Liver (tissue), 9 donors: ENCODE results near the gene LRRC8B. TPM values are rescaled to one million over a fixed set of nuclear protein-coding genes. Genes with fewer than 3 reads are reported as not detected.

Source experiments
- DNase-seq: peaks from one replicate; pipeline ENCODE4 v3.0.0-alpha.2; 2017; ENCODE audit warnings: low spot score
- H3K27ac ChIP-seq, 2 donors: one replicate each; pipeline ENCODE4 v1.7.0; 2013; ENCODE audit warnings: inconsistent platforms in 2 of 2, low read length in 2 of 2, control low read depth in 1 of 2, low read depth in 1 of 2, mild to moderate bottlenecking in 1 of 2
- H3K27me3 ChIP-seq, 4 donors: one replicate each; pipeline versions ENCODE4 v1.6.1 to v1.7.0; 2013; ENCODE audit warnings: low read length in 3 of 4, inconsistent platforms in 1 of 4, mild to moderate bottlenecking in 1 of 4, moderate library complexity in 1 of 4; ENCODE audit not compliant: control insufficient read depth in 4 of 4, insufficient read depth in 4 of 4
- H3K36me3 ChIP-seq, 4 donors: one replicate each; pipeline versions ENCODE4 v1.6.1 to v1.7.0; 2013; ENCODE audit warnings: low read length in 3 of 4, mild to moderate bottlenecking in 3 of 4, low read depth in 1 of 4, moderate library complexity in 1 of 4; ENCODE audit not compliant: control insufficient read depth in 4 of 4, insufficient read depth in 3 of 4
- H3K4me1 ChIP-seq, 4 donors: one replicate each; pipeline versions ENCODE4 v1.6.1 to v1.7.0; 2013; ENCODE audit warnings: low read length in 3 of 4, mild to moderate bottlenecking in 3 of 4, moderate library complexity in 1 of 4; ENCODE audit not compliant: control insufficient read depth in 4 of 4, insufficient read depth in 4 of 4
- H3K4me3 ChIP-seq, 3 donors: one replicate each; pipeline versions ENCODE4 v1.6.1 to v1.7.0; 2013; ENCODE audit warnings: low read length in 3 of 3, control low read depth in 1 of 3, low read depth in 1 of 3, mild to moderate bottlenecking in 1 of 3
- H3K9ac ChIP-seq, 2 donors: one replicate each; pipeline ENCODE4 v1.7.0; 2013; ENCODE audit warnings: low read length in 2 of 2, mild to moderate bottlenecking in 2 of 2, moderate library complexity in 2 of 2, control low read depth in 1 of 2, low read depth in 1 of 2
- H3K9me3 ChIP-seq, 4 donors: one replicate each; pipeline versions ENCODE4 v1.6.1 to v1.7.0; 2013; ENCODE audit warnings: low read length in 3 of 4; ENCODE audit not compliant: control insufficient read depth in 4 of 4
- EGR1 ChIP-seq, 2 donors: IDR thresholded peaks; 2 replicates each; pipeline ENCODE4 v1.6.1; 2016 to 2018; ENCODE audit warnings: antibody characterized with exemption in 2 of 2, low read depth in 2 of 2
- FOXA1 ChIP-seq: IDR thresholded peaks from 2 replicates; pipeline ENCODE4 v1.6.1; 2016; ENCODE audit warnings: antibody characterized with exemption
- GABPA ChIP-seq, 2 donors: IDR thresholded peaks in 1 of 2; conservative IDR thresholded peaks in 1 of 2; 2 replicates each; pipeline ENCODE4 v1.6.1; 2016; ENCODE audit warnings: antibody characterized with exemption in 2 of 2, mild to moderate bottlenecking in 1 of 2, moderate library complexity in 1 of 2
- HNF4A ChIP-seq, 2 donors: conservative IDR thresholded peaks; 2 replicates each; pipeline ENCODE4 v1.6.1; 2016; ENCODE audit warnings: antibody characterized with exemption in 2 of 2, mild to moderate bottlenecking in 2 of 2
- JUND ChIP-seq, 2 donors: IDR thresholded peaks; 2 replicates each; pipeline ENCODE4 v1.6.1; 2016; ENCODE audit warnings: antibody characterized with exemption in 2 of 2
- NR2F2 ChIP-seq: IDR thresholded peaks from 2 replicates; pipeline ENCODE4 v1.6.1; 2016; ENCODE audit warnings: antibody characterized with exemption
- RAD21 ChIP-seq, 2 donors: IDR thresholded peaks; 2 replicates each; pipeline ENCODE4 v1.6.1; 2016; ENCODE audit warnings: antibody characterized with exemption in 2 of 2, mild to moderate bottlenecking in 2 of 2
- REST ChIP-seq: IDR thresholded peaks from 2 replicates; pipeline ENCODE4 v1.6.1; 2016; ENCODE audit warnings: antibody characterized with exemption, mild to moderate bottlenecking
- RXRA ChIP-seq, 2 donors: IDR thresholded peaks; 2 replicates each; pipeline ENCODE4 v1.6.1; 2017 to 2018; ENCODE audit warnings: antibody characterized with exemption in 2 of 2, mild to moderate bottlenecking in 1 of 2
- SP1 ChIP-seq: IDR thresholded peaks from 2 replicates; pipeline ENCODE4 v1.6.1; 2018; ENCODE audit warnings: antibody characterized with exemption, mild to moderate bottlenecking
- TAF1 ChIP-seq: conservative IDR thresholded peaks from 2 replicates; pipeline ENCODE4 v1.6.1; 2016; ENCODE audit warnings: antibody characterized with exemption, mild to moderate bottlenecking
- WGBS: extraction: QIAGEN DNeasy Blood & Tissue Kit; methylation state at CpG from one replicate; pipeline ENCODE4 v1.1.7; 2013; 5-methylcytosine and 5-hydroxymethylcytosine counted together
- polyA plus RNA-seq, 2 donors: library from polyadenylated mRNA; stranded (reverse) in 1 of 2; unstranded in 1 of 2; fragments of 200-250 nt in 1 of 2; fragments of >200 nt in 1 of 2; fragmentation: Nextera tagmentation in 1 of 2; extraction: Ambion mirVana in 1 of 2; gene quantifications; one replicate each; pipeline versions ENCODE4 v1.2.1 to v1.2.3, GENCODE V29; 2013 to 2015
- total RNA-seq, 2 donors: library from RNA; depleted of rRNA; stranded (reverse); fragments of >200 nt; gene quantifications; one replicate each; pipeline ENCODE4 v1.2.3, GENCODE V29; 2014
- TF ChIP-seq, protein P1 (sequence below): IDR thresholded peaks from 2 replicates; pipeline ENCODE4 v1.6.1; 2016; ENCODE audit warnings: antibody characterized with exemption
- donor health status: healthy.
- donor health status: healthy.
- donor health status: healthy.
- donor health status: healthy.
- donor health status: healthy.

The LRRC8B gene
- total and polyA plus RNA-seq, 4 donors = 1.2 to 4.3 (median 2.5) TPM

- Histone ChIP-seq H3K9me3 (peaks cover 0 to 3% (median 0%) of the 10 kb centered on the region in 4 donors), H3K36me3 (no peaks in the 10 kb centered on the region), H3K27me3 (no peaks in the 10 kb centered on the region), H3K4me3 (no peak overlapping the region), H3K9ac (no peak overlapping the region), H3K27ac (no peak overlapping the region), H3K4me1 (no peaks in the 10 kb centered on the region)
- TF ChIP-seq EGR1 (IDR thresholded peaks at IDR 0.05; ENCODE audit: low read depth in 2 of 2) = no peak
- no peak for TF ChIP-seq GABPA (IDR thresholded peaks at IDR 0.05 in 1 of 2, conservative IDR thresholded peaks at IDR 0.05 in 1 of 2)
- TF ChIP-seq, protein P1, sequence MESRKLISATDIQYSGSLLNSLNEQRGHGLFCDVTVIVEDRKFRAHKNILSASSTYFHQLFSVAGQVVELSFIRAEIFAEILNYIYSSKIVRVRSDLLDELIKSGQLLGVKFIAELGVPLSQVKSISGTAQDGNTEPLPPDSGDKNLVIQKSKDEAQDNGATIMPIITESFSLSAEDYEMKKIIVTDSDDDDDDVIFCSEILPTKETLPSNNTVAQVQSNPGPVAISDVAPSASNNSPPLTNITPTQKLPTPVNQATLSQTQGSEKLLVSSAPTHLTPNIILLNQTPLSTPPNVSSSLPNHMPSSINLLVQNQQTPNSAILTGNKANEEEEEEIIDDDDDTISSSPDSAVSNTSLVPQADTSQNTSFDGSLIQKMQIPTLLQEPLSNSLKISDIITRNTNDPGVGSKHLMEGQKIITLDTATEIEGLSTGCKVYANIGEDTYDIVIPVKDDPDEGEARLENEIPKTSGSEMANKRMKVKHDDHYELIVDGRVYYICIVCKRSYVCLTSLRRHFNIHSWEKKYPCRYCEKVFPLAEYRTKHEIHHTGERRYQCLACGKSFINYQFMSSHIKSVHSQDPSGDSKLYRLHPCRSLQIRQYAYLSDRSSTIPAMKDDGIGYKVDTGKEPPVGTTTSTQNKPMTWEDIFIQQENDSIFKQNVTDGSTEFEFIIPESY = no peak
- TF ChIP-seq HNF4A (conservative IDR thresholded peaks at IDR 0.05) = no peak
- no peak for TF ChIP-seq RXRA (IDR thresholded peaks at IDR 0.05)
- no peak for TF ChIP-seq FOXA1
- no peak for TF ChIP-seq TAF1
- no peak for TF ChIP-seq REST
- WGBS = 85% methylated on average over 2 of the region's 2 CpGs
- DNase-seq = no peak
Observed at GRCh38 chr1:89616844-89617627, 92.4 kb downstream of the LRRC8B start.

DNA sequence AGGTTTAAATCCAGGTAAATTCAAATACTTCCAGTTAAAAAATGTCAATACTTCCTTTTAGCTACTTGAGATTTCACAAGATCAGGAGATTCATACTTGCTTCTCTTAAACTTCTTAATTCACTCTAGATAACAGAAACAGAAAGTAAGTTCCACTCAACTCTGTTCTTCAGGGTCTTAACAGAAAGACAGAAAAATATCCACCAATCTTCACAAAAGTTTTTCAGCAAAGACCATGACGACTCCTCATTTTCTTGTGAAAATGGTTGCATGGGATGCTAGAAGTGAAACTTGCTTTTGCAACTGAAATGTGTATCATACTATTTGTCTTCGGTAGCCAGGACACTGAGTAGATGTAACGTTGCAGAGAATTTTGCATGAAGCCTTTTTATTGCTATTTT lies 96.0 kb downstream of the LRRC8B start:
- Histone ChIP-seq H3K27ac (no peak overlapping the region), H3K9ac (no peak overlapping the region), H3K27me3 (no peaks in the 10 kb centered on the region), H3K4me1 (no peaks in the 10 kb centered on the region), H3K9me3 (peaks cover 0 to 3% (median 0%) of the 10 kb centered on the region in 4 donors), H3K36me3 (no peaks in the 10 kb centered on the region), H3K4me3 (no peak overlapping the region)
- TF ChIP-seq FOXA1 = no peak
- TF ChIP-seq RAD21 (IDR thresholded peaks at IDR 0.05) = no peak
- TF ChIP-seq, protein P1 = no peak
- no peak for TF ChIP-seq SP1
- TF ChIP-seq NR2F2 = no peak
- no peak for TF ChIP-seq JUND (IDR thresholded peaks at IDR 0.05)
- no peak for DNase-seq
- WGBS = 84% methylated on average over 3 of the region's 3 CpGs
